ENCODE measurements around the gene INIP. TPM values are rescaled to one million over a fixed set of nuclear protein-coding genes. Genes with fewer than 3 reads are reported as not detected.
"Not testable (repeated sequence)": the region's sequence is repeated elsewhere in the genome, so short reads cannot be mapped to it uniquely, and the experiment has no call there.

INIP gene
- total RNA-seq, 2 donors from 2014 or later = 16.1 to 19.3 TPM

DNA sequence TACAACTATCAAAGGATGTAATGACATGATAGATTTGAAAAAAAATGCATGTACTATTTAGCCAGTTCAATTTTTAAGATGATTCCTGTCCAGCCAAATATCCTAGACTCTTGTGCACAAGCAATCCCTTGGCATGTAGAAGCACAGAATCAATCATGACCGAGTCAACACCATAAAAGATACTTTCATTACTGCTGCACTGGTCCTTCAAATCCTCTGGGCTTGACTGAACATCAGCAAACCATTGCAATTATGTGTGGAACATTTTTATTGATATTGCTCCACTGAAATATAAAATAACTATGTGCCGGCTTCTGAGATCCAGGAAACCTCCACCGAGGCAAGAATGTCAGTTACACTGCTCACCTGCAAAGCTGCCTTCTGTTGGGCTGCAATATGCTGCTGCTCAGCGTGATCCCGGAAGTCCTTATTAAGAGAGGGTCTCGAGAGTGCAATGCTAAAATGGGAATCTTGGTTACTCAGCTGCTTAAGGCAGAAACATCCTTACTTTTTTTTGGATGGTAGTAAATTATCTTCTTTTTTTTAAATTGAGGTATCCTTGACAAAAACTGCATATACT, 28.7 kb downstream of the INIP start:
- H3K4me1 ChIP-seq (ENCODE audit: control insufficient read depth, insufficient read depth, low read length) = no peaks in the 10 kb centered on the region
- no peak overlapping the region for H3K4me3 Mint-ChIP-seq
- no peaks in the 10 kb centered on the region for H3K4me1 Mint-ChIP-seq
- no peaks in the 10 kb centered on the region for H3K27me3 Mint-ChIP-seq (ENCODE audit: insufficient read depth)
- peaks cover 63% of the 10 kb centered on the region for H3K36me3 Mint-ChIP-seq (ENCODE audit: low read depth)
- peaks cover 40% of the 10 kb centered on the region for H3K36me3 ChIP-seq (ENCODE audit: control insufficient read depth, insufficient read depth, low read length)
- 94 to 100% methylated on average over 4 to 6 of the region's 6 CpGs for WGBS, 2 experiments (ENCODE audit: insufficient coverage in 1 of 2, insufficient read length in 1 of 2)
- H3K27ac Mint-ChIP-seq = no peak overlapping the region
- DNase-seq = no peak
- no peaks in the 10 kb centered on the region for H3K9me3 ChIP-seq (ENCODE audit: control insufficient read depth, low read length)
- H3K4me3 ChIP-seq (ENCODE audit: low read length) = no peak overlapping the region
- no peak overlapping the region for H3K27ac ChIP-seq (ENCODE audit: low read depth, low read length)
- no peaks in the 10 kb centered on the region for H3K9me3 Mint-ChIP-seq
- TF ChIP-seq, protein P1, sequence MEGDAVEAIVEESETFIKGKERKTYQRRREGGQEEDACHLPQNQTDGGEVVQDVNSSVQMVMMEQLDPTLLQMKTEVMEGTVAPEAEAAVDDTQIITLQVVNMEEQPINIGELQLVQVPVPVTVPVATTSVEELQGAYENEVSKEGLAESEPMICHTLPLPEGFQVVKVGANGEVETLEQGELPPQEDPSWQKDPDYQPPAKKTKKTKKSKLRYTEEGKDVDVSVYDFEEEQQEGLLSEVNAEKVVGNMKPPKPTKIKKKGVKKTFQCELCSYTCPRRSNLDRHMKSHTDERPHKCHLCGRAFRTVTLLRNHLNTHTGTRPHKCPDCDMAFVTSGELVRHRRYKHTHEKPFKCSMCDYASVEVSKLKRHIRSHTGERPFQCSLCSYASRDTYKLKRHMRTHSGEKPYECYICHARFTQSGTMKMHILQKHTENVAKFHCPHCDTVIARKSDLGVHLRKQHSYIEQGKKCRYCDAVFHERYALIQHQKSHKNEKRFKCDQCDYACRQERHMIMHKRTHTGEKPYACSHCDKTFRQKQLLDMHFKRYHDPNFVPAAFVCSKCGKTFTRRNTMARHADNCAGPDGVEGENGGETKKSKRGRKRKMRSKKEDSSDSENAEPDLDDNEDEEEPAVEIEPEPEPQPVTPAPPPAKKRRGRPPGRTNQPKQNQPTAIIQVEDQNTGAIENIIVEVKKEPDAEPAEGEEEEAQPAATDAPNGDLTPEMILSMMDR (conservative IDR thresholded peaks at IDR 0.05) = no peak
- no peaks in the 10 kb centered on the region for H3K27me3 ChIP-seq (ENCODE audit: control insufficient read depth, insufficient read depth, low read length, poor library complexity, severe bottlenecking)
- H3K9ac ChIP-seq (ENCODE audit: extremely low read depth, low read length, poor library complexity, severe bottlenecking) = no peak overlapping the region

DNA sequence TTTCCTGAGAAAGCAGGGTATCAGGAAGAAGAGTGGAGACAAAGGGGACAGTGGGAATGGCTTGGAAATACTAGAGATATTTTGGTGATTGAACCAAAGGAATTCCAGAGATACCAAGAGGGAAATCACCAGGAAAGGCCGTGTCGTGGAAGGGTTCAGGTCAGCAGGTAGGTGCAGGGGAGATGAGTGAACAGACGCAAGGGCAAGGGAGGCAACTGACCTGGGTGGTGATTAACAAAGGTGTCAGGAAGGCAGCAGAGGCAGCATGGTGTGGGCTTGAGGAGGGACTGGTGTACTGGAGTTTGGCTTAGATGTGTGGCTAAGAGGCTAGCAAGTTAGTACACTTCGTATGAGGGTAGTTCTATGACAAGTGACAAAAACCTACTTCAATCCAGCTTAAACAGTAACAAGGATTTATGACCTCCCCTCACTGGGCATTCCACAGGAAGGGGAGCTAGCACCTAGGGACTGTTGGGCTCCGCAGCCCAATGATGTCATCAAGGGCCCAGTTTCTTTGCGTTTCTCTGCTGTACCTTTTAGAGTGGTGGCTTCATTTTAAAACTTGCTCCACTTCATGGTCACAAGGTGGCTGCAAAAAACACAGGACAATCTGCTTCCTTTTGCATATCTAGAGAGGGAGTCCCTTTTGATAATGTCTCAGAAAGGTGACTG, 37.0 kb downstream of the INIP start:
- Mint-ChIP-seq H3K36me3 (ENCODE audit: low read depth) (peaks cover 15% of the 10 kb centered on the region), H3K4me3 (no peak overlapping the region), H3K27ac (peak overlapping the region; percentile 45), H3K9me3 (peaks cover 21% of the 10 kb centered on the region), H3K4me1 (peaks cover 7% of the 10 kb centered on the region), H3K27me3 (ENCODE audit: insufficient read depth) (no peaks in the 10 kb centered on the region)
- Histone ChIP-seq H3K9me3 (ENCODE audit: control insufficient read depth, low read length) (peaks cover 19% of the 10 kb centered on the region), H3K36me3 (ENCODE audit: control insufficient read depth, insufficient read depth, low read length) (no peaks in the 10 kb centered on the region), H3K27ac (ENCODE audit: low read depth, low read length) (no peak overlapping the region), H3K9ac (ENCODE audit: extremely low read depth, low read length, poor library complexity, severe bottlenecking) (no peak overlapping the region), H3K27me3 (ENCODE audit: control insufficient read depth, insufficient read depth, low read length, poor library complexity, severe bottlenecking) (no peaks in the 10 kb centered on the region), H3K4me3 (ENCODE audit: low read length) (no peak overlapping the region), H3K4me1 (ENCODE audit: control insufficient read depth, insufficient read depth, low read length) (no peaks in the 10 kb centered on the region)
- 77 to 79% methylated on average over 6 of the region's 6 CpGs for WGBS, 2 experiments (ENCODE audit: insufficient coverage in 1 of 2, insufficient read length in 1 of 2)
- peak; percentile 66 for DNase-seq
- TF ChIP-seq, protein P1 (conservative IDR thresholded peaks at IDR 0.05) = no peak

DNA sequence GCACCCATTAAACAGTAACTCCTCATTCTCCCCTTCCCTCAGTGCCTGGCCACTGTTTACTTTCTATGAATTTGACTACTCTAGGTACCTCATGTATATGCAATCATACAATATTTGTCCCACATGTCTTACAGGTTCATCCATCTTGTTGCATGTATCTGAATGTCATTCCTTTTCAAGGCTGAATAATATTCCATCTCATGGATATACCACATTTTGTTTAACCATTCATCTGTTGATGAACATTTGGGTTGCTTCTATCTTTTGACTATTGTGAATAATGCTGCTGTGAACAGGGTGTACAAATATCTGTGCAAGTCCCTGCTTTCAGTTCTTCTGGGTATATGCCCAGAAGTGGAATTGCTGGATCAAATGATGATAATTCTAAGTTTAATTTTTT, 40.9 kb downstream of the INIP start:
- peaks cover 7% of the 10 kb centered on the region for H3K4me1 Mint-ChIP-seq
- H3K27ac Mint-ChIP-seq = no peak overlapping the region
- H3K9ac ChIP-seq (ENCODE audit: extremely low read depth, low read length, poor library complexity, severe bottlenecking) = no peak overlapping the region
- no peaks in the 10 kb centered on the region for H3K36me3 ChIP-seq (ENCODE audit: control insufficient read depth, insufficient read depth, low read length)
- H3K4me3 Mint-ChIP-seq = no peak overlapping the region
- DNase-seq = no peak
- no peaks in the 10 kb centered on the region for H3K27me3 ChIP-seq (ENCODE audit: control insufficient read depth, insufficient read depth, low read length, poor library complexity, severe bottlenecking)
- H3K9me3 Mint-ChIP-seq = peaks cover 22% of the 10 kb centered on the region
- no peak overlapping the region for H3K27ac ChIP-seq (ENCODE audit: low read depth, low read length)
- H3K36me3 Mint-ChIP-seq (ENCODE audit: low read depth) = peaks cover 4% of the 10 kb centered on the region
- H3K27me3 Mint-ChIP-seq (ENCODE audit: insufficient read depth) = no peaks in the 10 kb centered on the region
- TF ChIP-seq, protein P1 (conservative IDR thresholded peaks at IDR 0.05) = no peak
- peaks cover 19% of the 10 kb centered on the region for H3K9me3 ChIP-seq (ENCODE audit: control insufficient read depth, low read length)
- H3K4me3 ChIP-seq (ENCODE audit: low read length) = peak overlapping the region; percentile 54
- H3K4me1 ChIP-seq (ENCODE audit: control insufficient read depth, insufficient read depth, low read length) = no peaks in the 10 kb centered on the region

DNA sequence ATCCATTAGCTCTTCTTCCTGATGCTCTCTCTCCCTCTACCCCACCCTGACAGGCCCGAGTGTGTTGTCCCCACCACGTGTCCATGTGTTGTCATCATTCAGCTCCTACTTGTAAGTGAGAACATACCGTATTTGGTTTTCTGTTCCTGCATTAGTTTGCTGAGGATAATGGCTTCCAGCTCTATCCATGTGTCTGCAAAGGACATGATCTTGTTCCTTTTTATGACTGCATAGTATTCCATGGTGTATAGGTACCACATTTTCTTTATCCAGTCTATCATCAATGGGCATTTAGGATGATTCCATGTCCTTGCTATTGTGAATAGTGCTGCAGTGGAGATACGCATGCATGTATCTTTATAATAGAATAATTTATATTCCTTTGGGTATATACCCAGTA, 44.7 kb downstream of the INIP start:
- not testable (repeated sequence) for H3K27me3 Mint-ChIP-seq (ENCODE audit: insufficient read depth); DNase-seq; H3K36me3 Mint-ChIP-seq (ENCODE audit: low read depth); H3K27ac ChIP-seq (ENCODE audit: low read depth, low read length); H3K27me3 ChIP-seq (ENCODE audit: control insufficient read depth, insufficient read depth, low read length, poor library complexity, severe bottlenecking); H3K4me3 ChIP-seq (ENCODE audit: low read length); H3K9ac ChIP-seq (ENCODE audit: extremely low read depth, low read length, poor library complexity, severe bottlenecking); H3K27ac Mint-ChIP-seq; H3K4me3 Mint-ChIP-seq; H3K36me3 ChIP-seq (ENCODE audit: control insufficient read depth, insufficient read depth, low read length); H3K4me1 ChIP-seq (ENCODE audit: control insufficient read depth, insufficient read depth, low read length); H3K4me1 Mint-ChIP-seq
- peaks cover 17% of the 10 kb centered on the region for H3K9me3 Mint-ChIP-seq
- peaks cover 13% of the 10 kb centered on the region for H3K9me3 ChIP-seq (ENCODE audit: control insufficient read depth, low read length)
- WGBS, 2 experiments (ENCODE audit: insufficient coverage in 1 of 2, insufficient read length in 1 of 2) = 96 to 100% methylated on average over 2 to 3 of the region's 4 CpGs
